KMS-11 (cell line): Measurements from ENCODE around the gene DAB2.

Experiments
- H2AFZ ChIP-seq: fragments of 200-600 bp; sonication (generic); 2 replicates; pipeline ENCODE4 v1.6.1; 2016; ENCODE audit warnings: antibody characterized with exemption, mixed run types, low read depth
- H3K27ac ChIP-seq: fragments of 200-600 bp; sonication (generic); 2 replicates; pipeline ENCODE4 v1.6.1; 2016; ENCODE audit warnings: mild to moderate bottlenecking, mixed run types
- H3K27me3 ChIP-seq: fragments of 200-600 bp; sonication (generic); 2 replicates; pipeline ENCODE4 v1.6.1; 2017; ENCODE audit warnings: mild to moderate bottlenecking, low read depth, mixed run types, moderate library complexity; ENCODE audit not compliant: insufficient read depth
- H3K36me3 ChIP-seq: fragments of 200-600 bp; sonication (generic); 2 replicates; pipeline ENCODE4 v1.6.1; 2017; ENCODE audit warnings: mild to moderate bottlenecking, mixed run types; ENCODE audit not compliant: insufficient read depth
- H3K4me1 ChIP-seq: fragments of 200-600 bp; sonication (generic); 2 replicates; pipeline ENCODE4 v1.6.1; 2016; ENCODE audit warnings: mild to moderate bottlenecking, low read depth, mixed run types; ENCODE audit not compliant: poor library complexity, severe bottlenecking
- H3K4me2 ChIP-seq: fragments of 200-600 bp; sonication (generic); 2 replicates; pipeline ENCODE4 v1.7.0; 2016; ENCODE audit warnings: mild to moderate bottlenecking, mixed run types
- H3K4me3 ChIP-seq: fragments of 200-600 bp; sonication (generic); IDR thresholded peaks from 2 replicates; pipeline ENCODE4 v1.6.1; 2017; ENCODE audit warnings: low read depth, low read length, mixed read lengths; ENCODE audit not compliant: insufficient read depth
- H3K79me2 ChIP-seq: fragments of 200-600 bp; sonication (generic); 2 replicates; pipeline ENCODE4 v1.6.1; 2016; ENCODE audit warnings: low read depth, mixed run types; ENCODE audit not compliant: insufficient read depth
- H3K9ac ChIP-seq: fragments of 200-600 bp; sonication (generic); 2 replicates; pipeline ENCODE4 v1.6.1; 2016; ENCODE audit warnings: mild to moderate bottlenecking, mixed run types
- H4K20me1 ChIP-seq: fragments of 200-600 bp; sonication (generic); 2 replicates; pipeline ENCODE4 v1.6.1; 2016; ENCODE audit warnings: mild to moderate bottlenecking, mixed run types; ENCODE audit not compliant: insufficient read depth
- CTCF ChIP-seq: fragments of 200-600 bp; sonication (generic); conservative IDR thresholded peaks from 2 replicates; pipeline ENCODE4 v1.6.1; 2017; ENCODE audit warnings: low read depth, mild to moderate bottlenecking, antibody characterized with exemption, low read length, moderate library complexity, mixed read lengths

The DAB2 gene

GRCh38 chr5:39400713-39401578, 23.8 kb downstream of the DAB2 start:
- H3K9ac ChIP-seq = no peak overlapping the region
- no peak overlapping the region for H3K27ac ChIP-seq
- H2AFZ ChIP-seq = no peak overlapping the region
- H3K79me2 ChIP-seq = no peaks in the 10 kb centered on the region
- H4K20me1 ChIP-seq = no peaks in the 10 kb centered on the region
- H3K4me3 ChIP-seq = no peak overlapping the region
- TF ChIP-seq CTCF = no peak
- no peak overlapping the region for H3K4me2 ChIP-seq
- H3K36me3 ChIP-seq = no peaks in the 10 kb centered on the region
- no peaks in the 10 kb centered on the region for H3K27me3 ChIP-seq
- H3K4me1 ChIP-seq = no peaks in the 10 kb centered on the region

GRCh38 chr5:39399135-39400036, 25.4 kb downstream of the DAB2 start:
- no peaks in the 10 kb centered on the region for H3K4me1 ChIP-seq
- H2AFZ ChIP-seq = no peak overlapping the region
- no peak overlapping the region for H3K27ac ChIP-seq
- H3K4me2 ChIP-seq = no peak overlapping the region
- H3K9ac ChIP-seq = no peak overlapping the region
- H3K27me3 ChIP-seq = no peaks in the 10 kb centered on the region
- no peaks in the 10 kb centered on the region for H4K20me1 ChIP-seq
- no peaks in the 10 kb centered on the region for H3K79me2 ChIP-seq
- H3K36me3 ChIP-seq = no peaks in the 10 kb centered on the region
- H3K4me3 ChIP-seq = no peak overlapping the region
- no peak for TF ChIP-seq CTCF

- no peaks in the 10 kb centered on the region for H3K27me3 ChIP-seq
- H3K9ac ChIP-seq = no peak overlapping the region
- no peaks in the 10 kb centered on the region for H3K36me3 ChIP-seq
- H2AFZ ChIP-seq = no peak overlapping the region
- no peak overlapping the region for H3K4me3 ChIP-seq
- H3K4me2 ChIP-seq = no peak overlapping the region
- H3K79me2 ChIP-seq = no peaks in the 10 kb centered on the region
- H3K4me1 ChIP-seq = no peaks in the 10 kb centered on the region
- no peak overlapping the region for H3K27ac ChIP-seq
- H4K20me1 ChIP-seq = no peaks in the 10 kb centered on the region
- no peak for TF ChIP-seq CTCF
Observed at GRCh38 chr5:39396843-39397242, 27.9 kb downstream of the DAB2 start.

GRCh38 chr5:39395521-39395920, 29.3 kb downstream of the DAB2 start:
- no peaks in the 10 kb centered on the region for H3K79me2 ChIP-seq
- no peak for TF ChIP-seq CTCF
- no peaks in the 10 kb centered on the region for H3K27me3 ChIP-seq
- H4K20me1 ChIP-seq = no peaks in the 10 kb centered on the region
- H3K4me2 ChIP-seq = no peak overlapping the region
- no peak overlapping the region for H3K4me3 ChIP-seq
- H3K27ac ChIP-seq = no peak overlapping the region
- no peaks in the 10 kb centered on the region for H3K36me3 ChIP-seq
- H3K9ac ChIP-seq = no peak overlapping the region
- H2AFZ ChIP-seq = no peak overlapping the region
- H3K4me1 ChIP-seq = no peaks in the 10 kb centered on the region
